Fibroblast of lung (primary cell): ENCODE results near the gene DSC3. TPM values are rescaled to one million over a fixed set of nuclear protein-coding genes. Genes with fewer than 3 reads are reported as not detected.

ENCODE experiments used
- DNase-seq, 2 donors: peaks; one replicate each; pipeline versions ENCODE4 v3.0.0 to v3.0.0-alpha.2; 2010; ENCODE audit warnings: low read depth in 2 of 2
- H2AFZ ChIP-seq: 2 replicates; pipeline ENCODE4 v1.5.1; 2012; ENCODE audit warnings: low read length, control low read depth, inconsistent platforms
- H3K27ac ChIP-seq: 2 replicates; pipeline ENCODE4 v1.5.1; 2011; ENCODE audit warnings: low read length, control low read depth; ENCODE audit not compliant: insufficient read depth
- H3K27me3 ChIP-seq: 2 replicates; pipeline ENCODE4 v1.5.1; 2011; ENCODE audit warnings: mild to moderate bottlenecking, low read length; ENCODE audit not compliant: control insufficient read depth, insufficient read depth
- H3K36me3 ChIP-seq: 2 replicates; pipeline ENCODE4 v1.5.1; 2011; ENCODE audit warnings: low read length; ENCODE audit not compliant: control insufficient read depth, insufficient read depth
- H3K4me1 ChIP-seq: 2 replicates; pipeline ENCODE4 v1.5.1; 2011; ENCODE audit warnings: low read length; ENCODE audit not compliant: control insufficient read depth, insufficient read depth; ENCODE audit errors: extremely low read depth
- H3K4me2 ChIP-seq: 2 replicates; pipeline ENCODE4 v1.5.1; 2011; ENCODE audit warnings: low read length, control low read depth; ENCODE audit not compliant: insufficient read depth; ENCODE audit errors: extremely low read depth
- H3K4me3 ChIP-seq, 4 experiments: fragments of 200-600 bp in 1 of 4; sonication (generic) in 1 of 4; replicated peaks in 1 of 4; 2 replicates each; pipeline ENCODE4 v1.5.1; 2011 to 2016; ENCODE audit warnings: low read length in 4 of 4, low read depth in 3 of 4, mild to moderate bottlenecking in 3 of 4, control low read depth in 2 of 4, inconsistent platforms in 1 of 4, mixed read lengths in 1 of 4; ENCODE audit not compliant: insufficient read depth in 1 of 4; ENCODE audit errors: control extremely low read depth in 1 of 4
- H3K79me2 ChIP-seq: 2 replicates; pipeline ENCODE4 v1.5.1; 2012; ENCODE audit warnings: mild to moderate bottlenecking, low read length, inconsistent platforms; ENCODE audit not compliant: control insufficient read depth, insufficient read depth
- H3K9ac ChIP-seq: 2 replicates; pipeline ENCODE4 v1.5.1; 2011; ENCODE audit warnings: mild to moderate bottlenecking, low read length, control low read depth; ENCODE audit not compliant: insufficient read depth
- H3K9me3 ChIP-seq: 2 replicates; pipeline ENCODE4 v1.5.1; 2012; ENCODE audit warnings: low read depth, low read length; ENCODE audit not compliant: control insufficient read depth, insufficient read depth
- H4K20me1 ChIP-seq: 2 replicates; pipeline ENCODE4 v1.5.1; 2011; ENCODE audit warnings: low read length; ENCODE audit not compliant: control insufficient read depth, insufficient read depth; ENCODE audit errors: extremely low read depth
- CTCF ChIP-seq, 2 donors: IDR thresholded peaks in 1 of 2; conservative IDR thresholded peaks in 1 of 2; 1 replicate in 1 of 2; 2 replicates in 1 of 2; pipeline ENCODE4 v1.5.1; 2011 to 2012; ENCODE audit warnings: low read length in 2 of 2, control low read depth in 1 of 2, inconsistent platforms in 1 of 2, low read depth in 1 of 2, mild to moderate bottlenecking in 1 of 2
- EZH2 ChIP-seq: IDR thresholded peaks from 2 replicates; pipeline ENCODE4 v1.5.1; 2012; ENCODE audit warnings: low read length, control low read depth, mild to moderate bottlenecking; ENCODE audit errors: missing control alignments
- polyA plus RNA-seq, 2 donors: library from polyadenylated mRNA; depleted of rRNA in 1 of 2; stranded (reverse) in 1 of 2; unstranded in 1 of 2; fragments of >200 nt; gene quantifications; 2 replicates each; pipeline ENCODE4 v1.2.1, GENCODE V29; 2011 to 2012; ENCODE audit warnings: missing spikeins in 1 of 2
- total RNA-seq: library from RNA; depleted of rRNA; stranded (reverse); fragments of >200 nt; gene quantifications from 2 replicates; pipeline ENCODE4 v1.2.1, GENCODE V29; 2014

Gene DSC3
- total and polyA plus RNA-seq, 2 donors (not counting 1 experiment from before 2014, with no cell fraction given), result 0.02 to 0.17 TPM

DNA sequence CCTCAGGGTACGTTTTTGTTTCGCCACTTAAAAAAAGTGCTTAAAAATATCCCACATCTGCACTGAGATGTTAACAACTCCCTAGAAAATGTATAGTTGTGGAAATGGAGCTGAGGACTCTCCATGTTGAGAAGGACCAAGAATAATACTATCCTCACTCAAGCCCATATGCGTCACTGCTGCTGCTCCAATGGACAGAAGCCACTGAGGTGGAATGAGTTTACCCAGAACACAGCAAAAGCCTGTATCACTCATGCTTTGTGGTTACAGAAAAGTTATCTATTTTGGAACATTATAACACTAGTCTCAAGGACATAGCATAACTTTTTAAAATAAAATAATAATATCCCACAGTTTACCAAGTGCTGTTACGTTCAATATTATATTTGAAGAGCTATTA lies 31.9 kb downstream of the DSC3 start:
- H3K27me3 ChIP-seq, result no peaks in the 10 kb centered on the region
- H3K4me2 ChIP-seq, result no peak overlapping the region
- no peak overlapping the region for H3K4me3 ChIP-seq
- H2AFZ ChIP-seq, result no peak overlapping the region
- DNase-seq, result peak in 1 of 2 donors; percentile 33
- TF ChIP-seq EZH2 (no peak), CTCF (conservative IDR thresholded peaks at IDR 0.05 in 1 of 2, IDR thresholded peaks at IDR 0.05 in 1 of 2; ENCODE audit: low read depth in 1 of 2, low read length in 2 of 2) (no peak)
- no peak overlapping the region for H3K27ac ChIP-seq
- H3K79me2 ChIP-seq, result no peaks in the 10 kb centered on the region
- H3K36me3 ChIP-seq, result no peaks in the 10 kb centered on the region
- no peaks in the 10 kb centered on the region for H4K20me1 ChIP-seq
- no peaks in the 10 kb centered on the region for H3K4me1 ChIP-seq
- H3K9me3 ChIP-seq, result no peaks in the 10 kb centered on the region
- no peak overlapping the region for H3K9ac ChIP-seq

DNA sequence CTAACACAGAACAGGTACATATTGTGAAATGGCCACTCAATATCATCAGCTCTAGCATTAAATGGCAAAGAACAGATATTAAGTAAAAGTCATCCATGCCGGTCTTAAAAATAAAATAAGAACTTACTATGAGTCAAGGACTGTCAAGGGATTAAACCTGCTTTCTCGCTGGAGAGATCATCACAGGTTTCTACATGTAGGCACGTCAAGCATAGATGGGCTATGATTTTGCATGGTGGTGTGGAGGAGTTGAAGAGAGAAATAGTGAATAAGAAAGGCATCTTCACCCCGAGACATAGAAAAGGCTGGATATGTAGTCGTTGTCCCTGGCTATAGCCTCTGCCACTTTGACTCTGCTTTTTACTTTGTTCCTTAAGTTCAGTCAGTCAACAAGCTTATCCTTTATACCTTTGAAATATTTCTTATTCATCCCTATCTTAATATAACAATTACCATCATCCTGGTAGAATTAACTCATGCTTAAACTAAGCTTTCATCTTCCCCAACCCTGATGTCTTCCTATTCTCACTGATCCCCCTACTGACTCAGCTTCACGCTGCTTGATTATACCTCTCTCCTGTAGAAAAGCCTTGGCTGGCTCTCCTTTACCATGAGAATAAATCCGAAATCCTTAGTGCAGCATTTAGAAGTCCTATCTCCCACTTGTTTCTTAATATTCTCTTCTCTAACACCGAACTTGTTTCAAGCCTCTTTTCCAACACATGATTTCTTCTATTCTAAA lies 42.5 kb downstream of the DSC3 start:
- H3K79me2 ChIP-seq, result no peaks in the 10 kb centered on the region
- no peaks in the 10 kb centered on the region for H3K4me1 ChIP-seq
- no peaks in the 10 kb centered on the region for H3K27me3 ChIP-seq
- H3K36me3 ChIP-seq, result no peaks in the 10 kb centered on the region
- H3K9ac ChIP-seq, result no peak overlapping the region
- no peaks in the 10 kb centered on the region for H4K20me1 ChIP-seq
- H3K9me3 ChIP-seq, result no peaks in the 10 kb centered on the region
- H3K4me3 ChIP-seq, result no peak overlapping the region
- no peak for TF ChIP-seq CTCF (conservative IDR thresholded peaks at IDR 0.05 in 1 of 2, IDR thresholded peaks at IDR 0.05 in 1 of 2; ENCODE audit: low read depth in 1 of 2, low read length in 2 of 2)
- no peak for TF ChIP-seq EZH2
- H3K27ac ChIP-seq, result no peak overlapping the region
- DNase-seq, result no peak
- no peak overlapping the region for H3K4me2 ChIP-seq
- no peak overlapping the region for H2AFZ ChIP-seq

DNA sequence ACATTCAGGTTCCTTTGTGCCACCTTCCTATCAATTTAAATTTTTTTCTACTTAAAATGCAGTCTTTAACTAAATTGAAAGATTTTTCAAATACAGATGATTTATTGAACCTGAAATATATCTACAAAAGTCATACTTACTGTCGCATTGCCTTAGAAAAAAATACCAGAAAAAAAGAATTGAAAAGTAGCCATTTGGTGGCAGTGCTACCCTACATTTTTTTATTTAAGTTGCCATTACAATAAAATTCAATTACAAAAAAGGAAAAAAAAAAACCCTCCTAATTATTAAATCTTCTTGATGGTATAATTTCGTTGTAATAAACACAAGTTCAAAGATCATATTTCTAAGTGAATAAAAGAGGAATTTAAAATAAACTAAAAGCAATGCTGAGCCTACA lies 43.4 kb downstream of the DSC3 start:
- Histone ChIP-seq H3K36me3 (no peaks in the 10 kb centered on the region), H3K9ac (no peak overlapping the region), H3K79me2 (no peaks in the 10 kb centered on the region), H3K9me3 (no peaks in the 10 kb centered on the region), H3K4me3 (no peak overlapping the region), H3K4me2 (no peak overlapping the region), H3K27me3 (no peaks in the 10 kb centered on the region), H3K4me1 (no peaks in the 10 kb centered on the region), H3K27ac (no peak overlapping the region), H4K20me1 (no peaks in the 10 kb centered on the region), H2AFZ (no peak overlapping the region)
- DNase-seq, result no peak
- no peak for TF ChIP-seq EZH2
- TF ChIP-seq CTCF (conservative IDR thresholded peaks at IDR 0.05 in 1 of 2, IDR thresholded peaks at IDR 0.05 in 1 of 2; ENCODE audit: low read depth in 1 of 2, low read length in 2 of 2), result no peak
